NCI-H510A (cell line): ENCODE measurements around the gene GJC1.

ENCODE experiments used
- DNase-seq: peaks from one replicate; lab custom pipeline; 2025; lab: John Stamatoyannopoulos, UW

The GJC1 gene

GRCh38 chr17:44829523-44830358 is at the start of gene GJC1:
Gene GJC1 (minus strand): TSS chr17:44830287. CDS start chr17:44805817, 24,470 bp downstream.
- DNase-seq, result peak; percentile 43

- DNase-seq, result no peak
Measured at GRCh38 chr17:44879376-44879775, 49.3 kb upstream of the GJC1 start.

- no peak for DNase-seq
Measured at GRCh38 chr17:44878627-44879221, 48.6 kb upstream of the GJC1 start.

- no peak for DNase-seq
Measured at GRCh38 chr17:44877121-44877520, 47.0 kb upstream of the GJC1 start.

DNA sequence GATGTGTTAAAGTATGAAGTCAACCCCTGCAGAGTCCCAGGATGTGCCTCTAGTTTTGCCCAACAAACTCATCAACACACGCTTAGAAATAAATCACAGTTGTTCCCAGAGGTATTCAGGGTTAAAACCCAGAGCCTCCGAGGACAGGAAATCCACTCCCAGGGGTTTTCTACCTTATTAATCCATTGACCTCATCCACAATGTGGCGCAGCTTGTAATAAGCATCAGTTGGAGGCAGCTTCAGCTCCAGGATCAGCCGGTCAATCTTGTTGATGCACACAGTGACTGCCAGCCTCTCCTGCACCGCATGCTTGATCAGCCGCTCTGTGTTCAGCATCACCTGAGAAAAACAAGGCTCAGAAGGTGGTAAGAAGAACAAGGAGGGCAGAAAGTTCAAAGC is 45.7 kb upstream of the GJC1 start:
- DNase-seq, result no peak

DNA sequence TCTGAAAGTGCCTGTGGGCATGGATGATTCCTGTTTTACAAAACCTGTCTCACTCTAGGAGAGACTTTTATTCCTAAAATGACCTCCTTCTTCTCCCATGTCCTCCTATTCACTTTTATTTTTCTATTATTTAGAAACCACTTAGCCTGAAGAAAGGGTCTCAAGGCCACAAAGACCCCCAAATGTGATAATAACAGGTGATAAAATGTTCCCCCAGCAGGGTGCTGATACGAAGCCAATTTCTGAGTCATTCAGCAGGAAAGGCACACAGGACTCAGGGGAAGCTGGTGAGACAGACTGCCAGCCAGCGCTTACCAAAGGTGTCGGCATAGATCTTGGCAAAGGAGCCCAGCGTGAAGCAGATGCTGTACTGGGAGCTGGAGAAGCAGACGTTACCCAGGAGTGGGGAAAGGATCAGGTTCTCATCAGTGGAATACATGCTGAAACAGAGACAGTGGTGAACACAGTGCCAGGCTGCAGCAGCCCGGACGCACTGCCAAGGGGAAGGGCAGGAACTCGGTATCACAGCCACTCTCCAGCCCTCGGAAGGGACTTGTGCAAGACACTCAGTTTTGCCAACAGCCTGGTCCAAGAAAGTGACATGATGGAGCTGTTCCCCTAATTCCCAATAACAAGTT is 42.2 kb upstream of the GJC1 start:
- no peak for DNase-seq

- DNase-seq, result no peak
Measured at GRCh38 chr17:44871556-44871955, 41.5 kb upstream of the GJC1 start.

DNA sequence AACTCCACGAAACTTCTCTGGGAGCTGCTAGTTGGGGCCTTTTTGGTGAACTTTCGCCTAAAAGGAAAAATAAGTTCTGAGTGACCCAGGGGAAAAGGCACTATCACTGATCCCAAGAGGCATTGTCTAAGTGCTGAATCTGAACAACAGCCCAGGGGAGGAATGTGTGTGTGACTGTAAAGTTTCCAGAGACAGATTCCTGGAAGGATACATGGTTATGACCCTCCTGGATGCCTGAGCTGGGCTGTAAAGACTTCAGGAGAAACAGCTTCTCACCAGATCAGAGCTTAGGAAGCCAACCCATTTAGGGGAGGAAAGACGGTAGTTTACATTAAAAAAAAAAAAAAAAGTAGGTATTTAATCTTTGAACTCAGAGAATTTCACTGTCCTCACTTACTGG is 37.8 kb upstream of the GJC1 start:
- no peak for DNase-seq

DNA sequence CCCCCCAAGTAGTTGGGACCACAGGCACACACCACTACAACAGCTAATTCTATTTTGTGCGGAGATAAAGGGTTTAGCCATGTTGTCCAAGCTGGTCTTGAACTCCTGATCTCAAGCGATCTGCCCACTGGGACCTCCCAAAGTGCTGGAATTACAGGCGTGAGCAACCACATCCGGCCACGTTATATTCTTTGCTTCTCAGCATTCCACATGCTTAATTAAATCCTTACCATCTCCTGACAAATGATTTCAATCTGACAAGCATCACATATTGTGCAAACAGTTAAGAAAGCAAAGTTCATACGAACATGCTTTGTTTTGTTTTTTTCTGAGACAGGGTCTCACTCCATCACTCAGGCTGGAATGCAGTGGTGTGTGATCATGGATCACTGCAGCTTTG is 35.8 kb upstream of the GJC1 start:
- no peak for DNase-seq

DNA sequence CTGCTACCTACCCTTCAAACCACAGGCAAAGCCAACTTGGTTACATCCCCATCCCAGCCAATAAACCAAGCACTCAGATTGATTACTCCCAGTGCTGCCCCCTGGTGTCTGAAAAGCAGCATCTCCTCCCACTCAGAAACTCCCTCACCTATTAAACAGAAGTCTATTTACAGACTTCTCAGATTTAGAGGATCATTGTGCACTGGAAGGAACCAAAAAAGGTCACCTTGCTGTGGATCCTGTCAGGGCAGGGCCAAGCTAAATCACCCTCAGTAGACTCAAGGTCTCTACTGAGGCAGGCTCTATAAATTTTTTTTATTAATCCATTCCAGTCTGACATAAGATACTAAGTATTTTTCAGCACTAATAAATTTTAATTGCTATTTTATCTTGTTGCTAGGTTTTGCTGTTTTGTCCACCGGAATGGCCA is 35.2 kb upstream of the GJC1 start:
- DNase-seq, result peak; percentile 16

DNA sequence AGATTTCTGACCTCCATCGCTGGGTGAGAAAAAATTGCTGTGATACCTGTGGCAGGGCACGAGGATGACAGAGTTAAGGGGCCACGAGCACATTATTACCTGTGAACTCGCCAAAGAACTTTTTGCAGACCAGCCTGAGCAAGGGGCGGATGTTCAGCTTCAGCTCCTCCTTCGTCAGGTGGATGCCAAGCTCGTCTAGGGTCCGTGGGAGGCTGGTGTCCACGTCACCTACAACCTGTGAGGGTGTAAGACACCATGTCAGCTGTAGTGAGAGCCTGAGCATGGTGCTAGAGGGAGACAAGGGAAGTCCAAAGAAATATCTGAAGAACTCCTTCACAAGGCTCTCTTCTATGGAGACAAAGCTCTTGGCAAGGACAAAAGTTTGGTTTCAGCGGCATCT is 34.7 kb upstream of the GJC1 start:
- no peak for DNase-seq

- no peak for DNase-seq
Measured at GRCh38 chr17:44863061-44863918, 33.2 kb upstream of the GJC1 start.

DNA sequence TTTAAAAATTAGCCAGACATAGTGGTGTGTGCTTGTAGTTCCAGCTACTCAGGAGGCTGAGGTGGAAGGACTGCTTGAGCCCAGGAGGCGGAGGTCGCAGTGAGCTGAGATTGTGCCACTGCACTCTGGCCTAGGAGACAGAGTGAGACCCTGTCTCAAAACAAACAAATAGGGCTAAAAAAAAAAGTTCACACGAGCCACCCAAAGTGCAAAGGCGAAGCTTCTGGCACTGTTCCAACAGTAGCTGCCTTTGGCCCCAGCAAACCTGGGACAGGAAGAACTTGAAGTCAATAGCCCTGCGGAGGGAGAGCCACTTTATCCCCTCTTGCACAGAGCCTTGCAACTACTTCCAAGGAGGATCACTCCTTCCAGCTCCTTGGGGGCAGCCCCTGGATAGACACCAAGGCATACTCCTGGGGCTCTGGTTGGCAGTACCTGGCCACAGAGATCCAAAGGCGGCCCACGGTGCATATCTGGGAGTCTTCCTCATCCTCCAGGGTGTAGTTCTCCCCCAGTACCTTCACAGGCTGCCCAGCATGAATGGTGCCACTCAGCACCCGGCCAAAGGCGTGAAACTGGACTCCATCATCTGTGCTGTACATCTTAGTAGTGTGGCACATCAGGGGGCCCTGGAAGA is 32.3 kb upstream of the GJC1 start:
- DNase-seq, result no peak

- no peak for DNase-seq
Measured at GRCh38 chr17:44859701-44860100, 29.6 kb upstream of the GJC1 start.

DNA sequence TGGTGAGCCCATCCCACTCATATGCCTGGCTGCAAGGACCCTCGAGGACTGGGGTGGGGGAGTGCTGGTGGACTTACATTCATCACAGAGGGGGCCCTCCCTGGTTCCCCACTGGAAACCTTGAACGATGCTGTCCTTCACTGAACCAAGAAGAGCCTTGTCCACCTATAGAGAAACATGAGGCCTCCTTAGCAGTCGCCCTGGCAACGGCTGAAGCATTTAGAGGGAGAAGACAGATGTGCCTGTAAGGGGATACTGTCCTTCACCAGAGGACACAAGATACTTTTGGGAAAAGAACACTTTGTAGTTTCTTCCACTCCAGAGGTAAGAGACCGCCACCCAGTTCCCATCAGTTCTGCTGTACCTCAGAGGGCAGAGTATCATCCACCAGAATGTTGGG is 24.1 kb upstream of the GJC1 start:
- no peak for DNase-seq

DNA sequence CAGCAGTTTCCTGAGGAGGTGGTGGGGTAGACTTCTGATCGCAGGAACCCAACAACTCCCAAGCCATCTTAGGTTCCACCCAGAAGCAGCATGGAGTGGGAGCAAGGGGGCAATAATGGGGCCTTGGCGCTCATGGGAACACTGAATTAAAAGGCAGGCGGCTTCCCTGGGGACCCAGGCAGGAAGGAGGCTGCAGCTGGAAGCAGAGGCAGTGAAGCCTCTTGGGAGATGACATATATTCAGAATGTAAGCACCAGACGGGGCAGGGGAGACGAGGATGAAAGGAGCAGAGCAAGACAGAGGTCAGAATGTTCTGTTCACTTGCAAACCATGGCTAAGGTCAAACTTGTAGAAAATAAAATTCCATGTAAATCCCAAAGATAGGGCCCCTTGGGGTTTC is 20.5 kb upstream of the GJC1 start:
- DNase-seq, result no peak

DNA sequence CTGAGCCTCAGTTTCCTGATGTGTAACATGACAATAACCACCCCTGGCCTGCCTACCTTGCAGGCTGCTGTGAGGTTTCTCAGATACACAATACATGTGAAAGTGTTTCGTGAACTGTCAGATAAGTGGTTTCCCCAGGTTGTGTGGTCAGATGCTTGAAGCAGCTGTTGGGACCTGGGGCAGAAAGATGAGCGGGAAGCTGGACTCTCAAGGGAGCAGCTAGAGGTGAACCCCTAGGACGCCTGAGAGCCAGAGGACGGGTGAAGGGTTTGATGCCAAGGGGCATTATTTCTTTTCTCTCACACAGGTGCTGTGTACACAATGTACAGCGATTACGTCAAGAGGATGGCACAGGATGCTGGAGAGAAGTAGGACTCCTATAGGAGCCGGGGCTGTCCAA is 19.9 kb upstream of the GJC1 start:
- DNase-seq, result no peak

DNA sequence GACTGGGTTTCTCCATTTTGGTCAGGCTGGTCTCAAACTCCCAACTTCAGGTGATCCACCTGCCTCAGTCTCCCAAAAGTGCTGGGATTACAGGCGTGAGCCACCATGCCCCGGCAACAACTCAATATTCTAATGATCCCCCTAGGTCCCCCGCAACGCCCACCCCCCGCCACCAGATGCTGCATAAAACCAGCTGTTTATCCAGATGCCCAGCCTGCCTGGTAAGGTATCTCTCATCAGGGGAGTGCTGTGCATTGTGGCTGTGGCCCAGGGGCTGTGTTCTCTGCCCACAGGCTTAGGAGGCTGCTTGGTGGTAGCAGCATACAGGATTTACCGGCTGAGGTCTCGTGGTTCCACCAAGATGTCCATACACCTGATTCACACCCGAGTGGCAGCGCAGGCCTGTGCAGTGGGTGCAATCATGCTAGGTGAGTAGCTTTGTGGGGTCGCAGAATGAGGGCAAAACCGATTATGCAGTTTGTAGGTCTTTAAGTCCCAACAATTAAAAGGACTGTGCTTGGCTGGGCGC is 18.9 kb upstream of the GJC1 start:
- no peak for DNase-seq

GRCh38 chr17:44848257-44848795 is 18.2 kb upstream of the GJC1 start:
- no peak for DNase-seq

DNA sequence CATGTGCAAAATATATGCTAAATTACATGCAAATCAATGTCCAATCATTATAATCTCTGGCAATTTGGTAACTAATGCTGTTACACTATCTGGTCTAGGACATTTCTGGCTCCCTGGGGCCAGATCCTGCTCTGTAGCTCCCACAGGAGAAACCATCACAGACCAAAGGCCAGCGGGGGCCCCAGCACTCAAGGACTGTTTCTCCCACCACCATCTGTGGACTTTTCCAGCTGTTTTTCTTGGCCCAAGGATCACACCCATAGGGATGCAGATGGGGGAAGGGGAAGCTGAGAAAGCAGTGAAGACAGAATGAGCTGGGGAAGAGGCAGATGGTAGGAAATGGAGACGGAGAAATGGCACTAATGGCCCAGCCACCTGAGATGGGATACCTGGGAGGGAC is 17.5 kb upstream of the GJC1 start, which contains the start of gene HIGD1B:
HIGD1B (plus strand) TSS at position 298 of the 400 bp plus-strand sequence. CDS start 270 bp downstream, outside the sequence.
- DNase-seq, result no peak

DNA sequence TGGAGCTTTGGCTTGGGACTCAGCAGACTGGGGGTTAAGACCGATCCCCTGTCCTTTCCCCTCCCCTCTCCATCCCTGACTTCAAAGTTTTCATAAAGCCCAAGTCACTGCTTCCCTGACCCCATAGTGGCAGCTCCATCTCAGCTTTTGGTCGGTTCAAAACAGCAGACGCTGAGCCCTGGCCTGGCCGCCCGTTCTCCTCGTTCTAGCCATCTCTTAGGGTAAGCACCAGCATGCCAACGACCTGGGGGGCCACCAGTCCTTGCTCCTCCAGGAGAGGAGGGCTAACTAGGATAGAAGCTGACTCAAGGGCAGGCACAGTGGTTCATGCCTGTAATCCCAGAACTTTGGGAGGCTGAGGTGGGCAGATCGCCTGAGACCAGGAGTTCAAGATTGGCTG is 16.1 kb upstream of the GJC1 start:
- no peak for DNase-seq
